Fibroblast of skin of left biceps (primary cell): ENCODE data around the gene JAML.

ENCODE experiments used
- DNase-seq, 2 experiments: peaks; one replicate each; pipeline ENCODE4 v3.0.0-alpha.2; 2013; ENCODE audit warnings: low read depth in 2 of 2

The JAML gene

GRCh38 chr11:118224511-118225188, at the start of gene JAML:
JAML (minus strand) TSS chr11:118225011; CDS start chr11:118214866, 10,145 bp downstream.
- no peak for DNase-seq

- DNase-seq = no peak
Observed at GRCh38 chr11:118274186-118274585, 49.4 kb upstream of the JAML start.

- DNase-seq = no peak
Observed at GRCh38 chr11:118272001-118272400, 47.2 kb upstream of the JAML start.

GRCh38 chr11:118267486-118267885, 42.7 kb upstream of the JAML start:
- no peak for DNase-seq

- no peak for DNase-seq
Observed at GRCh38 chr11:118265954-118266353, 41.1 kb upstream of the JAML start.

- no peak for DNase-seq
Observed at GRCh38 chr11:118264569-118265465, 40.0 kb upstream of the JAML start.

- DNase-seq = no peak
Observed at GRCh38 chr11:118263695-118264568, 39.1 kb upstream of the JAML start, which contains the start of gene MPZL2. MPZL2 (minus strand) TSS chr11:118264297; CDS start chr11:118264153, 144 bp downstream.

- DNase-seq = no peak
Observed at GRCh38 chr11:118263112-118263511, 38.3 kb upstream of the JAML start.

- DNase-seq = no peak
Observed at GRCh38 chr11:118260353-118260752, 35.5 kb upstream of the JAML start.

- no peak for DNase-seq
Observed at GRCh38 chr11:118259138-118259537, 34.3 kb upstream of the JAML start.

- no peak for DNase-seq
Observed at GRCh38 chr11:118258410-118258809, 33.6 kb upstream of the JAML start.

GRCh38 chr11:118252688-118253087, 27.9 kb upstream of the JAML start:
- DNase-seq = no peak

- DNase-seq = peak; percentile 41 to 42
Observed at GRCh38 chr11:118251858-118252652, 27.2 kb upstream of the JAML start, which contains the start of gene MPZL3. MPZL3 (minus strand) TSS chr11:118252365; CDS start chr11:118252294, 71 bp downstream.

- no peak for DNase-seq
Observed at GRCh38 chr11:118247041-118247440, 22.2 kb upstream of the JAML start.

GRCh38 chr11:118245936-118246562, 21.2 kb upstream of the JAML start:
- DNase-seq = no peak

- DNase-seq = no peak
Observed at GRCh38 chr11:118243993-118244762, 19.4 kb upstream of the JAML start.

GRCh38 chr11:118243161-118243560, 18.4 kb upstream of the JAML start:
- no peak for DNase-seq

GRCh38 chr11:118241764-118242098, 16.9 kb upstream of the JAML start:
- no peak for DNase-seq

- DNase-seq = no peak
Observed at GRCh38 chr11:118240999-118241763, 16.4 kb upstream of the JAML start.
